BJ (cell line): Measurements from ENCODE around the gene HAVCR1. TPM values are rescaled to one million over a fixed set of nuclear protein-coding genes. Genes with fewer than 3 reads are reported as not detected.
"Not testable (repeated sequence)": the region's sequence is repeated elsewhere in the genome, so short reads cannot be mapped to it uniquely, and the experiment has no call there.

Source experiments
- CTCF ChIA-PET: fragments of 350-600 bp; formaldehyde crosslinking; extraction: SDS; loops from one replicate; lab custom pipeline; 2021; ENCODE audit warnings: antibody characterized with exemption, inconsistent platforms; lab: Yijun Ruan, JAX
- POLR2A ChIA-PET: fragments of 300-600 bp; sonication (Branson Sonifier 250); formaldehyde crosslinking; extraction: SDS; loops from one replicate; lab custom pipeline; 2021; ENCODE audit warnings: antibody characterized with exemption; lab: Charles Lee
- DNase-seq: peaks from one replicate; pipeline ENCODE4 v3.0.0-alpha.2; 2011; ENCODE audit warnings: low read depth
- H3K27me3 ChIP-seq: 2 replicates; pipeline ENCODE4 v1.6.0; 2011; ENCODE audit warnings: low read length; ENCODE audit not compliant: control insufficient read depth, insufficient read depth
- H3K36me3 ChIP-seq: 2 replicates; pipeline ENCODE4 v1.5.1; 2011; ENCODE audit warnings: low read length; ENCODE audit not compliant: control insufficient read depth, insufficient read depth
- H3K4me3 ChIP-seq: 2 replicates; pipeline ENCODE4 v1.5.1; 2011; ENCODE audit warnings: low read depth, mild to moderate bottlenecking, control low read depth, low read length
- polyA plus RNA-seq: library from polyadenylated mRNA; depleted of rRNA; stranded (reverse); fragments of >200 nt; gene quantifications from 2 replicates; pipeline ENCODE4 v1.2.3, GENCODE V29; 2011
- TF ChIP-seq, protein P1 (sequence below): IDR thresholded peaks from 2 replicates; pipeline ENCODE4 v1.5.1; 2011; ENCODE audit warnings: low read depth, mild to moderate bottlenecking, control low read depth, inconsistent platforms, low read length, moderate library complexity; ENCODE audit not compliant: insufficient read depth

The HAVCR1 gene
- polyA plus RNA-seq, 1 experiment, result not detected

DNA sequence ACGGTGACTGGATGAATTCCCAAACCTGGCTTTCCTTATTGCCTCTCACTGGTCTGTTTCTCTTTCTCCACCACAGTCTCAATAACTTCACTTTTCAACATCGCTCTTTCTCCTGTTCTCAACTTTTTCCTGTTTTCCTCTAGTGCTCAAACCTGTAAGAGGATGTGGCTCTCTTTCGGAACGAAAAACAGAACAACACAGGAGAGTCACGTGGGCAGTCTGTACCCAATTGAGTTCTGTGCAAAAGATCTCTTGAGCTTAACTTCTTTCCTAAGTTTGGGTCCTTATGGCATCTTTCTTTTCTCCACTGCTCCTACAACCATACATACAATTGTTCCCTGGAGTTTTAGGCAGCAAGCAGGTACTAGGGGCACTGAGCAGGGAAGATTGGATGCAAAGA, 8.9 kb downstream of the HAVCR1 start:
- Histone ChIP-seq H3K4me3 (no peak overlapping the region), H3K27me3 (no peaks in the 10 kb centered on the region), H3K36me3 (no peaks in the 10 kb centered on the region)
- DNase-seq, result no peak
- TF ChIP-seq, protein P1, sequence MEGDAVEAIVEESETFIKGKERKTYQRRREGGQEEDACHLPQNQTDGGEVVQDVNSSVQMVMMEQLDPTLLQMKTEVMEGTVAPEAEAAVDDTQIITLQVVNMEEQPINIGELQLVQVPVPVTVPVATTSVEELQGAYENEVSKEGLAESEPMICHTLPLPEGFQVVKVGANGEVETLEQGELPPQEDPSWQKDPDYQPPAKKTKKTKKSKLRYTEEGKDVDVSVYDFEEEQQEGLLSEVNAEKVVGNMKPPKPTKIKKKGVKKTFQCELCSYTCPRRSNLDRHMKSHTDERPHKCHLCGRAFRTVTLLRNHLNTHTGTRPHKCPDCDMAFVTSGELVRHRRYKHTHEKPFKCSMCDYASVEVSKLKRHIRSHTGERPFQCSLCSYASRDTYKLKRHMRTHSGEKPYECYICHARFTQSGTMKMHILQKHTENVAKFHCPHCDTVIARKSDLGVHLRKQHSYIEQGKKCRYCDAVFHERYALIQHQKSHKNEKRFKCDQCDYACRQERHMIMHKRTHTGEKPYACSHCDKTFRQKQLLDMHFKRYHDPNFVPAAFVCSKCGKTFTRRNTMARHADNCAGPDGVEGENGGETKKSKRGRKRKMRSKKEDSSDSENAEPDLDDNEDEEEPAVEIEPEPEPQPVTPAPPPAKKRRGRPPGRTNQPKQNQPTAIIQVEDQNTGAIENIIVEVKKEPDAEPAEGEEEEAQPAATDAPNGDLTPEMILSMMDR, result no peak
- CTCF ChIA-PET, result no interaction called here
- POLR2A ChIA-PET, result no interaction called here

- no peaks in the 10 kb centered on the region for H3K36me3 ChIP-seq
- POLR2A ChIA-PET, result no interaction called here
- no peak overlapping the region for H3K4me3 ChIP-seq
- CTCF ChIA-PET, result no interaction called here
- TF ChIP-seq, protein P1, result no peak
- no peak for DNase-seq
- H3K27me3 ChIP-seq, result no peaks in the 10 kb centered on the region
Observed at GRCh38 chr5:157049605-157050004, 9.3 kb downstream of the HAVCR1 start.

DNA sequence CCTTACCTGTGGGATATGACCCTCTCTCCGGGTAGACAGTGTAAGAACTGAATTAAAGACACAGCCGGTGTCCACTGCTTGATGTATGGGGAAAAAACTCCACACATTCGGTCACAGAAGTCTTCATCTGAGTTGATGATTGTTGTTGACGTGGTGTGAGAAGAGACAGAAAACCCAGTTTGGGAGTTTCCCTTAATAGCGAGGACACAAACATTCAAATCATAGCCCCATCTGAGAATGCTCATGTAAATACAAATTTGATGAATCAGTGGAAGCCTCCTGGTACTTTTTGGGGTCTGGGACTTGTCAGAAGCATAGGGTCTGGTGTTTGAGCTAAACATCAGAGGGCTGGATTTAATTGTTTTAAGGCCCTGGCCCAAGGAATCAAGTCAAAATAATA, 11.0 kb downstream of the HAVCR1 start:
- POLR2A ChIA-PET, result no interaction called here

GRCh38 chr5:157047016-157047415, 11.9 kb downstream of the HAVCR1 start:
- DNase-seq, POLR2A ChIA-PET, H3K36me3 ChIP-seq, H3K27me3 ChIP-seq, H3K4me3 ChIP-seq: not testable (repeated sequence)
- CTCF ChIA-PET, result interaction anchor here (0.9 kb wide), 1 partner anchor 222 kb away, joined by 3 read pairs; no protein-coding TSS in a partner anchor

More for the DNA sequence above, 11.0 kb downstream of the HAVCR1 start:
- no peak for DNase-seq
- H3K4me3 ChIP-seq, result no peak overlapping the region
- H3K27me3 ChIP-seq, result no peaks in the 10 kb centered on the region
- CTCF ChIA-PET, result no interaction called here
- H3K36me3 ChIP-seq, result no peaks in the 10 kb centered on the region
- TF ChIP-seq, protein P1, result no peak

GRCh38 chr5:157046041-157046440, 12.9 kb downstream of the HAVCR1 start:
- ChIA-PET CTCF (no interaction called here), POLR2A (no interaction called here)
- H3K4me3 ChIP-seq, result no peak overlapping the region
- no peaks in the 10 kb centered on the region for H3K36me3 ChIP-seq
- TF ChIP-seq, protein P1, result no peak
- DNase-seq, result no peak
- H3K27me3 ChIP-seq, result no peaks in the 10 kb centered on the region

DNA sequence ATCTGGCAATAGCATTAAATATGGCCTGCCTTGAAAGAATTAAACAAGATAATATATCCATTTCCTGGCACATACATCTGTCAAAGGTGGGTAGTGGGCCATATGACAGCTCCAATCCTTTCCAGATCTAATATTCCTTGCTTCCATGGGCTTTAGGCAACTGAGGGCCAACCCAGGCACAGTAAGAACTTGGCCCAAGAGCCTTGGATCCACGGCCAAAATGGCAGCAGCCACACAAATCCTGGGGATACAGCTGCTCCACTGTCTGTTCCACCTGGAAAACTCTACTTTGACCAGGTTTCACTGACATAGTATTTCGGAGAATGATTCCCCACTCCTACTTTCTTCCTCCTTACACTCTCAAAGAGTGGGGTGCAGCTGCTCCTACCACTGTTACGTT, 13.3 kb downstream of the HAVCR1 start:
- POLR2A ChIA-PET, result no interaction called here
- H3K27me3 ChIP-seq, result no peaks in the 10 kb centered on the region
- no peaks in the 10 kb centered on the region for H3K36me3 ChIP-seq
- TF ChIP-seq, protein P1, result no peak
- no peak for DNase-seq
- CTCF ChIA-PET, result no interaction called here
- no peak overlapping the region for H3K4me3 ChIP-seq
